Transverse colon (tissue), 4 donors: ENCODE measurements around the gene TSPAN17. TPM values are rescaled to one million over a fixed set of nuclear protein-coding genes. Genes with fewer than 3 reads are reported as not detected.

Source experiments
- DNase-seq: peaks from one replicate; pipeline ENCODE4 v3.0.0-alpha.2; 2019
- H3K27ac ChIP-seq, 4 donors: fragments of 200-600 bp; sonication (generic); 2 replicates each; pipeline ENCODE4 v1.5.1; 2016 to 2018; ENCODE audit warnings: inconsistent platforms in 4 of 4
- H3K27me3 ChIP-seq: fragments of 200-600 bp; sonication (generic); 2 replicates; pipeline ENCODE4 v1.5.1; 2017; ENCODE audit warnings: inconsistent platforms
- H3K36me3 ChIP-seq, 4 donors: fragments of 200-600 bp; sonication (generic); 2 replicates each; pipeline ENCODE4 v1.5.1; 2017 to 2019; ENCODE audit warnings: inconsistent platforms in 4 of 4
- H3K4me1 ChIP-seq, 4 donors: fragments of 200-600 bp; sonication (generic); 2 replicates each; pipeline ENCODE4 v1.5.1; 2017 to 2020; ENCODE audit warnings: inconsistent platforms in 4 of 4
- H3K4me3 ChIP-seq, 4 donors: fragments of 200-600 bp; sonication (generic); 1 replicate in 1 of 4; 2 replicates in 3 of 4; pipeline versions ENCODE4 v1.5.1 to v1.6.1; 2017 to 2019; ENCODE audit warnings: inconsistent platforms in 4 of 4
- H3K9me3 ChIP-seq, 2 donors: fragments of 200-600 bp; sonication (generic); 2 replicates each; pipeline ENCODE4 v1.5.1; 2017 to 2019; ENCODE audit warnings: inconsistent platforms in 2 of 2
- EP300 ChIP-seq: sonication (generic); formaldehyde crosslinking; IDR thresholded peaks from one replicate; pipeline ENCODE4 v1.6.1; 2017; ENCODE audit warnings: antibody characterized with exemption, low read depth
- POLR2A ChIP-seq: fragments of 450-650 bp; IDR thresholded peaks from one replicate; pipeline ENCODE4 v1.6.1; 2016; ENCODE audit warnings: antibody characterized with exemption, mild to moderate bottlenecking, moderate library complexity
- POLR2AphosphoS5 ChIP-seq, 3 donors: sonication (generic); formaldehyde crosslinking; IDR thresholded peaks; one replicate each; pipeline ENCODE4 v1.6.1; 2016; ENCODE audit warnings: antibody characterized with exemption in 3 of 3
- WGBS, 2 donors: methylation state at CpG; one replicate each; pipeline ENCODE4 v1.1.5; 2018; ENCODE audit warnings: low coverage in 1 of 2; 5-methylcytosine and 5-hydroxymethylcytosine counted together
- in situ Hi-C, 4 donors: fragments of 200-750 bp; cut with MboI; loops; one replicate each; pipeline versions ENCODE4 v1.15.0 to v1.15.1; 2017; ENCODE audit warnings: low sequenced_read_pairs in 3 of 4, low pct_ligation_motif_present in 1 of 4, low pct_unique_long_range_greater_than_20kb in 1 of 4
- intact Hi-C: fragments of 100-400 bp; cut with DNase I; formaldehyde crosslinking; loops from one replicate; pipeline ENCODE4 v1.15.1; 2023; ENCODE audit warnings: low total_unique reads
- total RNA-seq, 4 donors: library from RNA; depleted of rRNA; stranded (reverse); fragments of >200 nt; gene quantifications; one replicate each; pipeline ENCODE4 v1.1.0, GENCODE V29; 2016
- TF ChIP-seq, protein P1 (sequence below), 5 experiments: fragments of 200-600 bp in 3 of 5; fragments of 450-650 bp in 2 of 5; sonication (generic) in 3 of 5; IDR thresholded peaks; 1 replicate in 2 of 5; 2 replicates in 3 of 5; pipeline ENCODE4 v1.5.1; 2016 to 2017; ENCODE audit warnings: antibody characterized with exemption in 5 of 5, inconsistent platforms in 3 of 5, mild to moderate bottlenecking in 2 of 5, moderate library complexity in 1 of 5

Gene TSPAN17
- total RNA-seq, 4 donors from 2014 or later = 27.2 to 227 (median 36.1) TPM

DNA sequence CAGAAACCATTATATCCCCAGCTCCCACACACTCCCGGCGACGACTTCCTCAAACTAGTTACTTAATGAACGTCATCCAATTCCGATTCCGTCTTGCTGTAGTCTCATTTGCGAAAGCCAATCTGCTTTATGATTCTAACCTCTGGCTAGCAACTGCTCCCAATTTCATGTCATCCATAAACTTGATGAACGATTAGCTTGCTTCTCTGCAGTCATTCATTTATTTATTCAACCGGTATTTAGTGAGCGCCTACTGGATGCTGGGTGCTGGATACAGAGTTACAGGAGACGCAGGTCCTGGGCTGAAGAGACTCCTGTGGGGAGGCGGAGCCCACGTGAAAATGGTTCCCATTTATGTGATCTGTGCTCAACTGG, 46.2 kb downstream of the TSPAN17 start:
- H3K27me3 ChIP-seq = peaks cover 33% of the 10 kb centered on the region

DNA sequence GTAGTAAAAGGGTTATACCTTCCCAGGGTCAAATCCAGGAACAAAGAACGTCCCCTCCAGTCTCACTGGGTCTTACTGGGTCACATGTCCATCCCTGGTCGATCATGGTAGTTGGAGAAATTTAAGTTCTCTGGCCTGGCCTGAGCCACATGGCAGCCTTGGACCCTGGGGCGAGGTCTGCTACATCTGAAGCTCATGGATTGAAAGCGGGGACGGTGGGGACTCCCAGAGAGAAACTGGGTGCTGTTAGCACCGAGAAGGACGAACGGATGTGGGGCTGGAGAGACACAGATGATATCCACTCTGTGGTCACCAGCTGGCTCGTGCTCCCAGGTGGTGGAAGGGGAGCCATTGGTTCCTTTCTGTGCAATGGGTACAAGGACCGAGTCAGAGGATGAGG, 46.9 kb downstream of the TSPAN17 start:
- no peak overlapping the region for H3K4me3 ChIP-seq
- in situ Hi-C loops = no loop called here
- TF ChIP-seq POLR2A (no peak), POLR2AphosphoS5 (IDR thresholded peaks at IDR 0.05) (no peak), EP300 (no peak)
- TF ChIP-seq, protein P1, sequence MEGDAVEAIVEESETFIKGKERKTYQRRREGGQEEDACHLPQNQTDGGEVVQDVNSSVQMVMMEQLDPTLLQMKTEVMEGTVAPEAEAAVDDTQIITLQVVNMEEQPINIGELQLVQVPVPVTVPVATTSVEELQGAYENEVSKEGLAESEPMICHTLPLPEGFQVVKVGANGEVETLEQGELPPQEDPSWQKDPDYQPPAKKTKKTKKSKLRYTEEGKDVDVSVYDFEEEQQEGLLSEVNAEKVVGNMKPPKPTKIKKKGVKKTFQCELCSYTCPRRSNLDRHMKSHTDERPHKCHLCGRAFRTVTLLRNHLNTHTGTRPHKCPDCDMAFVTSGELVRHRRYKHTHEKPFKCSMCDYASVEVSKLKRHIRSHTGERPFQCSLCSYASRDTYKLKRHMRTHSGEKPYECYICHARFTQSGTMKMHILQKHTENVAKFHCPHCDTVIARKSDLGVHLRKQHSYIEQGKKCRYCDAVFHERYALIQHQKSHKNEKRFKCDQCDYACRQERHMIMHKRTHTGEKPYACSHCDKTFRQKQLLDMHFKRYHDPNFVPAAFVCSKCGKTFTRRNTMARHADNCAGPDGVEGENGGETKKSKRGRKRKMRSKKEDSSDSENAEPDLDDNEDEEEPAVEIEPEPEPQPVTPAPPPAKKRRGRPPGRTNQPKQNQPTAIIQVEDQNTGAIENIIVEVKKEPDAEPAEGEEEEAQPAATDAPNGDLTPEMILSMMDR (IDR thresholded peaks at IDR 0.05) = no peak
- H3K9me3 ChIP-seq = no peaks in the 10 kb centered on the region
- H3K36me3 ChIP-seq = no peaks in the 10 kb centered on the region
- intact Hi-C loops = no loop called here
- peaks cover 5 to 13% (median 12%) of the 10 kb centered on the region in 4 donors for H3K4me1 ChIP-seq
- DNase-seq = no peak
- H3K27me3 ChIP-seq = peaks cover 33% of the 10 kb centered on the region
- no peak overlapping the region for H3K27ac ChIP-seq
- WGBS, 2 donors = 78 to 86% methylated on average over 6 to 10 of the region's 10 CpGs

More for the DNA sequence above, 46.2 kb downstream of the TSPAN17 start:
- Histone ChIP-seq H3K4me3 (no peak overlapping the region), H3K4me1 (peaks cover 5 to 13% (median 12%) of the 10 kb centered on the region in 4 donors), H3K36me3 (no peaks in the 10 kb centered on the region), H3K9me3 (no peaks in the 10 kb centered on the region), H3K27ac (peak overlapping the region in 3 of 4 donors; percentile 43 to 64 (median 47))
- 14 to 31% methylated on average over 8 to 13 of the region's 13 CpGs for WGBS, 2 donors
- in situ Hi-C loops (no loop called here), intact Hi-C loops (no loop called here)
- TF ChIP-seq POLR2A (no peak), POLR2AphosphoS5 (IDR thresholded peaks at IDR 0.05) (no peak), EP300 (no peak)
- TF ChIP-seq, protein P1 (IDR thresholded peaks at IDR 0.05) = no peak
- peak; percentile 48 for DNase-seq

DNA sequence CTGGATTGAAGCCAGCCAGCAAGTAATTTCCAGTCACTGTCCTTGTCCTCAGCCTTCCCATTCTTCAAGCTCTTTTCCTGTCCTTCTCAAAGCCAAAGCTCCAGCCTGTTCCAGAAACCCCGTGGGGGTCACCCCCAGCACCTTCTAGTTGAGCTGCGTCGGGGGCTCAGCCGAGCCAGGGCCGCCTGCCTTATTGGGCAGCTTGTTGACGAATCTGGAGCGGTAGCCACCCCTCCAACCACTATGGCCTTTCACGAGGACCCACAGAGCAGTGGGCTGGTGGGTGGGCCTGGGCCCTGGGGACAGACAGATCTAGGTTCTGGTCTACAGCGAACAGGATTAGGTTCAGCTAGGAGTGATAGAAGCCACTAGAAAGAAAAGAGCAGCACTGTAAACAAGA, 47.3 kb downstream of the TSPAN17 start:
- Histone ChIP-seq H3K27me3 (peaks cover 33% of the 10 kb centered on the region), H3K9me3 (no peaks in the 10 kb centered on the region), H3K36me3 (no peaks in the 10 kb centered on the region), H3K27ac (no peak overlapping the region), H3K4me3 (no peak overlapping the region), H3K4me1 (peaks cover 5 to 13% (median 12%) of the 10 kb centered on the region in 4 donors)
- no peak for TF ChIP-seq POLR2AphosphoS5 (IDR thresholded peaks at IDR 0.05)
- intact Hi-C loops = no loop called here
- in situ Hi-C loops = no loop called here
- DNase-seq = no peak
- 75 to 100% methylated on average over 1 to 9 of the region's 9 CpGs for WGBS, 2 donors

GRCh38 chr5:176695073-176695472, 47.8 kb downstream of the TSPAN17 start:
- H3K9me3 ChIP-seq = no peaks in the 10 kb centered on the region
- peaks cover 36% of the 10 kb centered on the region for H3K27me3 ChIP-seq
- H3K27ac ChIP-seq = no peak overlapping the region
- TF ChIP-seq POLR2A (no peak), EP300 (no peak), POLR2AphosphoS5 (IDR thresholded peaks at IDR 0.05) (no peak)
- TF ChIP-seq, protein P1 (IDR thresholded peaks at IDR 0.05) = no peak
- H3K36me3 ChIP-seq = no peaks in the 10 kb centered on the region
- WGBS, 2 donors = 38 to 70% methylated on average over 8 of the region's 8 CpGs
- in situ Hi-C loops (no loop called here), intact Hi-C loops (no loop called here)
- H3K4me1 ChIP-seq = peaks cover 5 to 13% (median 12%) of the 10 kb centered on the region in 4 donors
- no peak overlapping the region for H3K4me3 ChIP-seq
- DNase-seq = no peak

DNA sequence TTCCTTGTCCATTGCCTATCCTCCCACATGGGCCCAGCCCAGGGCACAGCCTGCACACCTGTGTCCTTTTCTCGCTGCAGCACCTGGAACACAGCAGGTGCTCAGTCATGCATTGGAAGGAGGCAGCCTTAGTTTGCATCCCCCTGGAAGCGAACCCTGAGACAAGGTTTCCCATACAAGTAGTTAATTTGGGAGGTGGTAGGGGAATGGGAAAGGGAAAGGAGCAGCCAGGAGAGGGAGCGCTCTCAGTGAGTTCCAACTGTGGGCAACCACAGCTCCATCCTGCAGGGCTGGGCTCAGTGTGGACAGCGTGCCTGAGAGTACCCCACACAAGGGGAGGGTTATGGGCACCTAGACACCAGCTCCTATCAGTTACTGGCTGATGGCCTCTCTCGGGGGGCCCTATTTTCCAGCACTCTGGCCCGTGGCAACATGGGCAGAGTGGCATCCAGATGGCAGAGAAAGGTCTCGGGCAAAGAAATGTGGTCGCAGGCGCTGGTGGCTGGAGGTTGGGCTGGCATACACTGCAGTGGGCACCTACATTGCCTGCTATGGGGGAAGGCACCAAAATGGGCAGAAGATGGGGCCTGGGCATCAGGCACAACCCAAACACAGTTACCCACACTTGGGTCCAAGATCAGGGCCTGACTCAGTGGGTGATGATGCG, 50.1 kb downstream of the TSPAN17 start:
- intact Hi-C loops (no loop called here), in situ Hi-C loops (no loop called here)
- Histone ChIP-seq H3K4me1 (peaks cover 4 to 13% (median 8%) of the 10 kb centered on the region in 4 donors), H3K27me3 (peaks cover 35% of the 10 kb centered on the region), H3K27ac (no peak overlapping the region), H3K9me3 (no peaks in the 10 kb centered on the region), H3K36me3 (no peaks in the 10 kb centered on the region), H3K4me3 (no peak overlapping the region)
- no peak for DNase-seq
- 70 to 79% methylated on average over 2 to 10 of the region's 10 CpGs for WGBS, 2 donors
- no peak for TF ChIP-seq POLR2AphosphoS5 (IDR thresholded peaks at IDR 0.05)
- no peak for TF ChIP-seq POLR2A
- TF ChIP-seq, protein P1 (IDR thresholded peaks at IDR 0.05) = no peak
- no peak for TF ChIP-seq EP300
